Urothelium cell line (cell line): ENCODE results near the gene KCNT2.
"Not testable (repeated sequence)": the region's sequence is repeated elsewhere in the genome, so short reads cannot be mapped to it uniquely, and the experiment has no call there.

Source experiments
- DNase-seq: peaks from one replicate; pipeline ENCODE4 v3.0.0; 2011; ENCODE audit warnings: low spot score, mixed read lengths
- FAIRE-seq: peaks from 2 replicates; lab custom pipeline; 2011; peaks lifted over from hg19 to GRCh38; lab: Jason Lieb, UNC

Gene KCNT2

GRCh38 chr1:196593955-196594354 is 14.3 kb downstream of the KCNT2 start:
- DNase-seq: no peak
- FAIRE-seq: no peak

GRCh38 chr1:196590959-196591358 is 17.3 kb downstream of the KCNT2 start:
- FAIRE-seq: no peak
- no peak for DNase-seq

- DNase-seq: no peak
- no peak for FAIRE-seq
These were observed 18.1 kb downstream of the KCNT2 start for GRCh38 chr1:196590012-196590708.

- DNase-seq (no peak), FAIRE-seq (no peak)
These were observed 23.5 kb downstream of the KCNT2 start for GRCh38 chr1:196584696-196585095.

- FAIRE-seq (no peak), DNase-seq (no peak)
These were observed 30.9 kb downstream of the KCNT2 start for GRCh38 chr1:196577386-196577785.

GRCh38 chr1:196573226-196573625 is 35.0 kb downstream of the KCNT2 start:
- DNase-seq (no peak), FAIRE-seq (no peak)

- DNase-seq (no peak), FAIRE-seq (no peak)
These were observed 41.0 kb downstream of the KCNT2 start for GRCh38 chr1:196567238-196567637.

GRCh38 chr1:196563768-196564167 is 44.5 kb downstream of the KCNT2 start:
- FAIRE-seq: no peak
- DNase-seq: no peak

GRCh38 chr1:196559314-196559713 is 48.9 kb downstream of the KCNT2 start:
- DNase-seq: no peak
- no peak for FAIRE-seq

GRCh38 chr1:196558411-196558810 is 49.8 kb downstream of the KCNT2 start:
- DNase-seq (peak; percentile 15), FAIRE-seq (no peak)

GRCh38 chr1:196557797-196558196 is 50.4 kb downstream of the KCNT2 start:
- no peak for FAIRE-seq
- no peak for DNase-seq

- no peak for DNase-seq
- no peak for FAIRE-seq
These were observed 57.5 kb downstream of the KCNT2 start for GRCh38 chr1:196550731-196551130.

GRCh38 chr1:196546272-196547111 is 61.7 kb downstream of the KCNT2 start:
- FAIRE-seq (no peak), DNase-seq (no peak)

GRCh38 chr1:196545222-196545621 is 63.0 kb downstream of the KCNT2 start:
- FAIRE-seq (no peak), DNase-seq (no peak)

- FAIRE-seq (no peak), DNase-seq (no peak)
These were observed 63.6 kb downstream of the KCNT2 start for GRCh38 chr1:196544617-196545016.

- DNase-seq (no peak), FAIRE-seq (no peak)
These were observed 64.4 kb downstream of the KCNT2 start for GRCh38 chr1:196543833-196544232.

- no peak for DNase-seq
- no peak for FAIRE-seq
These were observed 69.8 kb downstream of the KCNT2 start for GRCh38 chr1:196538473-196538872.

GRCh38 chr1:196535727-196536126 is 72.5 kb downstream of the KCNT2 start:
- no peak for DNase-seq
- no peak for FAIRE-seq

- no peak for DNase-seq
- no peak for FAIRE-seq
These were observed 76.3 kb downstream of the KCNT2 start for GRCh38 chr1:196531737-196532524.

- FAIRE-seq (no peak), DNase-seq (no peak)
These were observed 80.3 kb downstream of the KCNT2 start for GRCh38 chr1:196527919-196528318.

- not testable (repeated sequence) for FAIRE-seq, DNase-seq
These were observed 85.5 kb downstream of the KCNT2 start for GRCh38 chr1:196522574-196523345.
